ENCODE results near the gene PLAAT4.

GRCh38 chr11:63583357-63583677 lies 46.7 kb downstream of the PLAAT4 start:
- TF ChIP-seq NFRKB (IDR thresholded peaks at IDR 0.05) (no peak), BHLHE40 (IDR thresholded peaks at IDR 0.05; ENCODE audit: borderline replicate concordance) (no peak), LEF1 (IDR thresholded peaks at IDR 0.05; ENCODE audit: borderline replicate concordance) (no peak), FOXM1 (IDR thresholded peaks at IDR 0.05; ENCODE audit: borderline replicate concordance) (no peak), SUZ12 (IDR thresholded peaks at IDR 0.05) (no peak), SP1 (IDR thresholded peaks at IDR 0.05) (no peak), ARNT (IDR thresholded peaks at IDR 0.05) (no peak)
